ENCODE data around the gene MAN2B1. TPM values are rescaled to one million over a fixed set of nuclear protein-coding genes. Genes with fewer than 3 reads are reported as not detected.
"Not testable (repeated sequence)": the region's sequence is repeated elsewhere in the genome, so short reads cannot be mapped to it uniquely, and the experiment has no call there.

The MAN2B1 gene
- polyA plus RNA-seq, 4 donors, result 23.6 to 35.9 (median 33.6) TPM

DNA sequence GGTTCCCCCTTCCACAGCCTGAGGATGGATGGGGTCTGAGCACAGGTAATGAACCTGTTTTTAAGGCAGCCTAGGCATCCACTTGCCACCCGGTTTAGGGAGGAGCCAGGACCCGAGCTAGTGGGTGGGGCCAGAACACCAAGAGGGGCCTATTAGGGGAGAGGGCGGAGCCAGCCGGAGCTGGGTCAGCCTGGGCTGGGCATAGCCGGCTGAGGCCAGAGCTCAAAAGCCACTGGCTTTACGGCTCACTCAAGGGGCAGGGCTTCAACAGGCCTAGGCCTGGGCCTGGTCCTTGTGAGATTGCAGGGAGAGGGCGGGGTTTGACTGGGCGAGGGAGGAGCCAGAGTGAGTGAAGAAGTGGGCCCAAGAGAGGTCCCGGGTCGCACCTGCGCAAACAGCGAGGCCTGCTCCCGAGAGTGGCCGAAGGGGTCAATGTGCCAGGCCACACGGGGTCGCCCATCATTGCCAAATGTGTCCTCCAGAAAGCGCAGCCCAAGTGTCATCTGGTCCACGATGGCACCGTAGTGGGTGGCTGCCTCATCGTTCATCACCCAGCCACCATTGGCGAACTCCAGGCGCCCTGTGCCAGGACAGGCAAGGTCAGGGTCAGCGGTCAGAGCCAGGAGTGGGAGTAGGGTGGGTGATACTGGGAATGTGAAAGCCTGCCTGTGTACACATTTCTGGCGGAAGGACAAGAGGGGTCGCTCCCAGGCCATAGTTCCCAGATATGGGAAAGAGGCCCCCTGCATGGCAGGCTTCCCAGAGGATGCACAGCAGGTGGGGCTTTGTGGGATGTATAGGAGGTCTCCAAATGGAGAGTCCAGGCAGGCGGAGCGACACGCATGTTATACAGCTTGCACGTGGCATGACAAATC is 1.9 kb downstream of the MAN2B1 start:
- DNase-seq (ENCODE audit: low read depth in 4 of 4, low spot score in 2 of 4), result no peak

GRCh38 chr19:12660980-12661379 is 5.6 kb downstream of the MAN2B1 start:
- DNase-seq (ENCODE audit: low read depth in 4 of 4, low spot score in 2 of 4), result no peak

DNA sequence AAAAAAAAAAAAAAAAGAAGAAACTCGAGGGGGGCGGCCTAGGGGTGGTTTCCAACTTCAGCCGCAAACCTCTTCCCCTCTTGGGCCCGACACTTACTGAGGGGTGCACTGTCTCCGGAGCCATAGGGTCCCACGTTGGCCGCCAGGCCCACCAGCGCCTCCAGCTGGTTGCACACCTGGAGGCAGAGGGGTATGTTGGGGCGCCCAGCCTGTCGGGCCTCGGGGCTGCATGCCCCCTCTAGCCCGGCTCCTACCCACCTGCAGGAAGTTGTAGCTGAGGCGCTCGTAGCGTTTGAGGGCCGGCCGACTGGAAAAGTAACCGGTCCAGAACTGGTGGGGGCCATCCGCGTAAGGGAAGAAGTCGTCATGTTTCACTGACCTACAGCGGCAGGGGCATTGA is 8.6 kb downstream of the MAN2B1 start:
- DNase-seq (ENCODE audit: low read depth in 4 of 4, low spot score in 2 of 4), result no peak

GRCh38 chr19:12656899-12657571 is 9.5 kb downstream of the MAN2B1 start:
- no peak for DNase-seq (ENCODE audit: low read depth in 4 of 4, low spot score in 2 of 4)

- no peak for DNase-seq (ENCODE audit: low read depth in 4 of 4, low spot score in 2 of 4)
Observed at GRCh38 chr19:12655546-12655945, 11.0 kb downstream of the MAN2B1 start.

DNA sequence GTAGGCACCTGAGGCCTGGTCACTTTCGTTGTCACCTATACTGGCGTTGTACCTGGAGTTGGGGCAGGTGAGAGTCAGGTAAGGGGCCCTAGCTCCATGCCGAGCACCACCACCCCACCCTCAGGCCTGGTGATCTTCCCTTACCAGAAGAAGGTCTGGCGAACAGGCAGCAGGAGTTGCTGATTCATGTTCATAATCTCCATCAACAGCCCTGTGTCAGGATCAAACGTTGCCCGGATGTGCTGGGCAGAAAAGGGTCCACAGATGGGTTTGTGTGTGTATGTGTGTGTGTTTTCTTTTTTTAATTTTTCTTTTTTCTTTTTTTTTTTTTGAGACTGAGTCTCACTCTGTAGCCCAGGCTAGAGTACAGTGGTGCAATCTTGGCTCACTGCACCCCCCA is 14.3 kb downstream of the MAN2B1 start:
- no peak for DNase-seq (ENCODE audit: low read depth in 4 of 4, low spot score in 2 of 4)

GRCh38 chr19:12649941-12650340 is 16.6 kb downstream of the MAN2B1 start:
- DNase-seq (ENCODE audit: low read depth in 4 of 4, low spot score in 2 of 4), result no peak

DNA sequence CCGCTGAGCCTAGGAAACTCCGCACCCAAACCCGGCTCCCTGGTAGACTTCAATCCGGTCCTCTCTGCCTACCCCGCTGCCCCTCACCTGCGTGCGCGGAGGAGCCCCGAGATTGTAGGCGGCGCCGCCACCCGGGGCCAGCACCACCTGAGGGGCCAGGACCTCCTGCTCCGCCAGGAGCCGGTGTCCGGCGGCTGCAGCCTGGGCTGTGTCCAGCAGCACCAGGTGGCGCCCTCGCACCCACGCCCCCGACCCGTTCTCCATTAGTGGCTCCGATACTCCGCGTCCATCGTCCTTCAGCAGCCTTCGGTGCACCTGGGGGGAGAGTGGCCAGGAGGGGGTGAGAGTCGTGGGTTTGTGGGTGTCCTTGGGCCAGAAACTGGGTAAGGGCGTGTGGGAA is 18.5 kb downstream of the MAN2B1 start:
- DNase-seq (ENCODE audit: low read depth in 4 of 4, low spot score in 2 of 4), result no peak

DNA sequence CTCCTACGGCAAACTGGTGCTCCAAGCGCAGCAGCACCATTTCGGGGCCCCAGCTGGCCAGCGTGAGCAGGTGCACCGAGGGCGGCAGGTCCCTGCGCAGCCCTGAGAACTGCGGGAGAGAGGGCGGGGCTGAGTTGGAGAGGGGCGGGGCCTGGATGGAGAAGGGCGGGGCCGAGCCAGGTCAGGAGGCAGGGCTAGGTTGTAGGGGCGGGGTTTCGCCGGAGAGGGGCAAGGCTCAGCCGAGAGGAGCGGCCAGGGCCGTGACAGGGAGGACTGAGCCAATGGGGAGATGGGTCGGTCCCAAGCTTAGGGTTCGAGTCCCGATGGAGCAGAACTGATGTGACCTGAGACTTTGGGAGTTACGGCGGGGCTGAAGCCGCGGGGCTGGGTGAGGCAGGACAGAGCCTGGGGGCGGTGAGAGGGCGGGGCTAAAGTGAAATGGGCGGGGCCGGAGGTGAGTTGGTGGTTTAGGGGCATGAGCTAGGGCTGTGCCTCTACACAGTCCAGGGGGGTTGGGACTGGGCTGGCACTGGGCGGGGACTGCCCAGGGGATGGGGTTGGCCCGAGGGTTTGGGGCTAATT is 19.0 kb downstream of the MAN2B1 start:
- DNase-seq (ENCODE audit: low read depth in 4 of 4, low spot score in 2 of 4), result no peak

- DNase-seq (ENCODE audit: low read depth in 4 of 4, low spot score in 2 of 4), result no peak
Observed at GRCh38 chr19:12647047-12647446, 19.5 kb downstream of the MAN2B1 start.

DNA sequence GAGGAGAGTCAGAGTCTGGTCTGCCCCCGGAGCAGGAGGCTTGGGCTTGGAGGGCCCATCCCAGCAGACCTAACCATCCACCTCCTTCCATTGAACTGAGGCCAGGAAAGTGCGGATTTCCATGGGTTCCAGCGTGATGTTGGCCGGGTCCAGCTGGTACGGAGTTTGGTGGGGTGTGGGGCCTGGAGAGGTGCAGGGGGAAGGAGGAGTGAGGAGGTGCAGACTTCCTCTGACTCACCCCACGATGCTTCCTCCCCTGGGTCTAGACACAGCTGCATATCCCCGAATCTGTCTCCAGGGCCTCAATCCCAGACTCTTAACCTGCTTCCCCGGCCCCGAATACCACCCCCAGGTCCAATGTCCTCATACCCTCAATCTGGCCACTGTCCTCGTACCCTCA is 20.0 kb downstream of the MAN2B1 start:
- DNase-seq (ENCODE audit: low read depth in 4 of 4, low spot score in 2 of 4), result no peak

DNA sequence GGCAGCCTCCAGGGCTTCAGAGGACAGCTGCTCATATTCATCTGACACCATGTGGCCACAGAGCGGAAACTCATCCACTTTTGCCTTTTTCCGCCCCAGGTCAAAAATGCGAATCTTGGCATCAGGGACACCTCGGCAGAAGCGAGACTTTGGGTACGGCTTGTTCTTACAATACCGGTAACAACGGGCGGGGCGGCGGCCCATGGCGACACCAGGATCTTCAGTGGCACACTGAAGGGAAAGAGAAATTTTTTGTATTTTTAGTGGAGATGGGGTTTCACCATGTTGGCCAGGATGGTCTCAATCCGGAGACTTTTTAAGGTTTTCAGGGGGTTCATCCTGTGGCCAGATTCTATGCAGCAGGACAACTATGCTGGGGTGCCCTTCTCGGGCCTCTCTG is 22.8 kb downstream of the MAN2B1 start:
- not testable (repeated sequence) for DNase-seq (ENCODE audit: low read depth in 4 of 4, low spot score in 2 of 4)

- DNase-seq (ENCODE audit: low read depth in 4 of 4, low spot score in 2 of 4), result no peak
Observed at GRCh38 chr19:12642506-12642905, 24.0 kb downstream of the MAN2B1 start.

DNA sequence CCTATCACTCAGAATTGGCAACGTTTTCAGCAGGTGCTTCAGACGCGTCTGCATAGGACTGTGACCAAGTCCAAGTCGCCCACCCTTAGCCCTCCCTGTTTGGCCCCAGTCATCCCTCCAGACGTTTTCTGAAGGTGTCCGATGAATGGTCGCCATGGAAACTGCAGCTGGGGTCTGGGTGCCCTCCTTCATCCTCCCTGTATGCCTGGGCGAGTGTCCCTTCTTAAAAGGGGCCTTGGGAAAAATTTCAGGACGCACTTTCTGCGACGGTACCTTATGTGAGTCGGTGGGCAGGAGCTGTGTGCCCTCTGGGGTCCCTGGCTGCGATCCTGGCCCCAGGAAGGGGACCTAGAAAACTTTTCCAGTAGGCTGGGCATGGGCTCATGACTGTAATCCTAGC is 25.1 kb downstream of the MAN2B1 start:
- no peak for DNase-seq (ENCODE audit: low read depth in 4 of 4, low spot score in 2 of 4)

DNA sequence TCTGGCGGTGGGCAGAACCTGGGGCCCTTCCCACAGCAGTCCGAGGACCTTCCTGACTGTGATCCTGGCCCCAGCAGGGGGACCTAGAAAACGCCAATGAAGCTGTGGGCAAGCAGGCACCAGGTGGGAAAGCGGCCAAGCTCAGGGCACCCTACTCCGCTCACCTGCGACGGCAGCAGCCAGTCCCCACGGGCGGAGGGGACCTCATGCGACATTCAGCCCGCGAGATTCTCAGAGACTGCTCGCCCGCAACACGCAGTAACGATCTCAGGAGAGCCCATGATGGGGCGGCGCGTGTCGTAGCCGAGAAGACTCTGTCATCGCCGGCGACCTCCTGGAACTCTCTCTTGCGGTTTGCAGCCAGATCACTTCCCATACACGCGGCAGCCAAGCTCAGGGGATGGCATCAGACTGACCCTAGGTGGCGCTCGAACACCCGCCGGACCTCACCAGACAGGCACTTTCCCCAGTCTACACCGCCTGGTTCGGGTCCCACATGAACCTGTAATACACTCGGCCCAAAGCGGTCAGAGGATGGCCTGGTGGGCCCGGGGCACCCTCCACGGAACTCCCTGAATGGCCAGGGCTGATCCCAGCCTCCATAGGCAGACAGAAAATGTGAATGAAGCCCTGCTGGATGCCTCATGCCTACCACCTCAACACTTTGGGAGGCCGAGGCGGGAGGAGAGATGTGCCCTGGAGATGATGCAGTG is 26.5 kb downstream of the MAN2B1 start:
- DNase-seq (ENCODE audit: low read depth in 4 of 4, low spot score in 2 of 4), result peak in 2 of 4 donors; percentile 58

DNA sequence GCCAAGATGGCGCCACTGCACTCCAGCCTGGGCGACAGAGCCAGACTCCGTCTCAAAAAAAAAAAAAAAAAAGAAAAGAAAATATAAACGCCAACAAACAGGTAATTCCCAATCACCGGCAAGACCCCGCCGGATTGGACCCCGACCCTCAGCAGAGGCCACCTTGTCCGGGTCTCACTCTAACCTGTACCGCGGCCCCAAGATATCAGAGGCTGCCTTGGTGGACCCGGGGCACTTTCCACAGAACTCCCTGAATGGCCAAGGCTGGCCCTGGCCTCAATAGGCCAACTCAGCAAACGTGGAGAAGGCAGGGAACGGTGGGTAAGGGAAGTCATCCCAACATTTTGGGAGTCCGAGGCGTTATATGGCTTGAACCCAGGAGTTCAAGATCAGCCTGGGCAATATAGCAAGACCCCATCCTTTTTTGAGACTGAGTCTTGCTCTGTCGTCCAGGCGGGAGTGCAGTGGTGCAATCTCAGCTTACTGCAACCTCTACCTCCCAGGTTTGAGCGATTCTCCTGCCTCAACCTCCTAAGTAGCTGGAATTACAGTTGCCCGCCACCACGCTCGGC is 27.8 kb downstream of the MAN2B1 start:
- no peak for DNase-seq (ENCODE audit: low read depth in 4 of 4, low spot score in 2 of 4)

DNA sequence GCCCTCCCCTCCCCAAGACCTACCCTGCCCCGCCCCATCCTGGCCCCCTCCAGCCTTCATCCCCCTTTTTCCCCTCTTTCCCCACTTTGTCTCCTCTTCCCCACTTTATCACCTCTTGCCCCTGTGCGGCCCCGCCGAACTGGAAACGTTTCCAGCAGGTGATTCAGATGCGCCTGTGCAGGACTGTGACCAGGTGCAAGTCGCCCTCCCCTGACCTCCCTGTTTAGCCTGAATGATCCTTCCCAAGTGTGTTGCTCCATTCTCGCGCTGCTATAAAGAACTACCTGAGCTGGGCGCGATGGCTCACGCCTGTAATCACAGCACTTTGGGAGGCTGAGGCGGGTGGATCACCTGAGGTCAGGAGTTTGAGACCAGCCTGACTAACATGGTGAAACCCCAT is 29.9 kb downstream of the MAN2B1 start:
- DNase-seq (ENCODE audit: low read depth in 4 of 4, low spot score in 2 of 4), result no peak

GRCh38 chr19:12629215-12629614 is 37.3 kb downstream of the MAN2B1 start:
- DNase-seq (ENCODE audit: low read depth in 4 of 4, low spot score in 2 of 4), result no peak

GRCh38 chr19:12628040-12629022 is 38.2 kb downstream of the MAN2B1 start:
- no peak for DNase-seq (ENCODE audit: low read depth in 4 of 4, low spot score in 2 of 4)

DNA sequence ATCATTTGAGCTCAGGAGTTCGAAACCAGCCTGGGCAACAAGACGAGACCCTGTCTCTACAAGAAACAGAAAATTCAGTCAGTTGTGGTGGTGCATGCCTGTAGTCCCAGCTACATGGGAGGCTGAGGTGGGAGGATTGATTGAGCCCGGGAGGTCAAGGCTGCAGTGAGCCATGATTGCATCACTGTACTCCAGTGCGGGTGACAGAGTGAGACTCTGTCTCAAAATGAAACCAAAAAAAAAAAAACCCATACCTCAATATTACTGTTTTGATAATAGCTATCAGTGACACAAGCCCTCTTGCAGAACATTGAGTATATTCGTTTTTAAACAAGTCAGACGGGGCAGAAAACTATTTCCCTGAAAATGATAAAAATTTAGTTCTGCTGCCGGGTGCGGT is 39.6 kb downstream of the MAN2B1 start:
- DNase-seq (ENCODE audit: low read depth in 4 of 4, low spot score in 2 of 4), result no peak
